ENCODE data around the gene COX19.

Gene COX19, protein sequence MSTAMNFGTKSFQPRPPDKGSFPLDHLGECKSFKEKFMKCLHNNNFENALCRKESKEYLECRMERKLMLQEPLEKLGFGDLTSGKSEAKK

DNA sequence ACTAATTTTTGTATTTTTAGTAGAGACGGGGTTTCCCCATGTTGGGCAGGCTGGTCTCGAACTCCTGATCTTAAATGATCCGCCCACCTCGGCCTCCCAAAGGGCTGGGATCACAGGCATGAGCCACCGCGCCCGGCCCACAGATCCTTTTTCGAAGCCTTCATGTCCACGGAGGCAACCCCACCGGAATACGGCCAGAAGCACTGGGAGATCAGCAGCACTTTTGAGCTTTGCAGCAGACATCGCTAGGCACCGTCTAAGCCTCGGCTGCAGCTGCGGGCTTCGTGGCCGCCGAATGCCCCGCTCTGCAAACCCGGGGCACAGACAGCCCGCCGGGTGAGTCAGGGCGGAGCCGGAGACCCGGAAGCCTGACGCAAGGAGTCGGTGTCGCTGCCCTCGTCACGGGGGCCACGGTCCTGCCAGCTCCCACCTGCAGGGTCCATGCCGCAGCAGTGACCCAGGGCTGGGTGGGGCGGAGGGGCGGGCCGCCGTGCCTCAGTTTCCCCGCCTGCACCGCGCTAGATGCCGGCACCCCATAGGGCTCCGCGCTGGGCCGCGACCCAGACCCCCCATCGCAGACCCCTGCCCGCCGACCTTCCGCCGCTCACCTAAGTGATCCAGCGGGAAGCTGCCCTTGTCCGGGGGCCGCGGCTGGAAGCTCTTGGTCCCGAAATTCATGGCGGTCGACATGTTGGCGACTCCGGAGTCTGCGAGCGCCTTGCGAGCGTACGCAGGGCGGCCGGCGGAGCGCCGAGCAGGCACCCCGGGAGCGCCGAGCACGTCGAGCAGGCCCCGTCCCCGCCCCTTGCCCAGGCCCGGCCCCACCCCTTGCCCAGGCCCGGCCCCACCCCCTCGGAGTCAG lies at the start of gene COX19:
TSS of gene COX19 (minus strand) at position 730 of the 862 bp plus-strand sequence. CDS start at position 690, 40 bp downstream.
- peak; percentile 82 for DNase-seq (ENCODE audit: low read depth, low spot score)

DNA sequence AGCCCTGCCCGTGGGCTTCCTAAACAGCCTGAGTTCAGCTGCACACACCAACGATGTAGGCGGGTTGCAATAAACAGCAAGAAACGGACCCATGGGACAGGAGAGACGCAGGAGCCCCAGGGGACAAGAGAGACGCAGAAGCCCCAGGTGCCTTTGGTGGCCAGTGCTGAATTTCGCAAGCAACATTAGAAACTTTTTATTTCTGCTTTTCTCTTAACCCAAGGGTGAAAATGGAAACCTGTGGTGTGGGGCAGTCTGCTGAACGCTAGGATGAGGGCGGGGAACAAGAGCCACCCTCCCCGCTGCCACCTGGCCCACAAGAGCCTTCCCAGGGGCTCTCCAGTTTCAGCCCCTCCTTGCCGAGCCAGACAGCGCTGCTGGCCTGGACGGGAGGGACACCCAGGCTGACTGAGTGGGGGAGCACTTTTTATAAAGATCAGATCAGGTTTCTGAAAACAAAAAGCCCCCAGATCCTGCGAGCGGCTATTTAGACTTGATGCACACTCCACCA lies 49.0 kb upstream of the COX19 start:
- DNase-seq (ENCODE audit: low read depth, low spot score), result no peak

DNA sequence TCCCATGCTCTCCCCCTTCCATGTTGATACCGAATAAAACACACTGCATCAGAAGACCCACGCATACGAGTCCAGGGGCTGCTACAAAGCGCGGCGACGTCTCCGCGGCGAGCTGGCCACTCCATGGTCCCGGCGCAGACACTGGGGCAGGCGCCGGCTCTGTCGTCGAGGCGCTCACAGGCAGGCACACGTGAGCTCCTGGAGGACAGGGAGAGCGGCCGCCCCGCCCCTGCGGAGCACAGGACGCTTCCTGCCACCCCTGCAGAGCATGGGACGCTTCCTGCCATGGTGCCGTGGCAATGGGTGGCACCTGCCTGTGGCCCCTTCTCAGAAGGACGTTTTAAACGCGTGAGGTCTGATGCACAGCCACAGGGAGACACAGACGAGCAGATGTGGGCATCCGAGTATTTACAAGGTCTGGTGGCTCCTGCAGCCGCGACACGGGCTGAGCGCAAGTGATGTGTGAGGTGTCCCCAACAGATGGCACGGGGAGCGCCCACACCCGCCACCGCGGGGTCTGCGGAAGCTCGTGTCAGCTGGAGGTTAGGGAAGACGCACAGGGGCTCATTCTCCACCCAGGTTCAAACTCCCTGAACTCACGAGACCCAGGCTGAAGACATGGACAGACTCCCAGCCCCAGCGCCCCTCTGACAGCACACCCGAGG lies 47.6 kb upstream of the COX19 start:
- no peak for DNase-seq (ENCODE audit: low read depth, low spot score)

DNA sequence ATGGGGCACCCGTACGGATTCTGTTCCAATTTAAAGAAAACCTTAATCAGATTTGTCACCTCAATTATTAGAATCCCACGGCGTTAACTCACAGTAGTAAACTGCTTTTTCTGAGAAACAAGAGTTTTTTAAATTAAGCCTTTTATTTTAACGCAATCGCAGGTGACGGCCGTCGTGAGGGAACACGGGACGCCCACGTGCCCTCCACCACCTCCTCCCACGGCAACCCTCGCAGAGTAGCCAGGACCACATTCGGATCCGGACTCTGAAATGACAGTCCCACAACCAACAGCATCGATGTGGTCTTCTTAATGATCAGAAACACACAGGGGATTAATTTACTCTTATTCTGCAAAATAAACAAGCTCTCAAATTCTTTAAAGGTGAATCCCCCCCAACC lies 47.0 kb upstream of the COX19 start:
- DNase-seq (ENCODE audit: low read depth, low spot score), result no peak

DNA sequence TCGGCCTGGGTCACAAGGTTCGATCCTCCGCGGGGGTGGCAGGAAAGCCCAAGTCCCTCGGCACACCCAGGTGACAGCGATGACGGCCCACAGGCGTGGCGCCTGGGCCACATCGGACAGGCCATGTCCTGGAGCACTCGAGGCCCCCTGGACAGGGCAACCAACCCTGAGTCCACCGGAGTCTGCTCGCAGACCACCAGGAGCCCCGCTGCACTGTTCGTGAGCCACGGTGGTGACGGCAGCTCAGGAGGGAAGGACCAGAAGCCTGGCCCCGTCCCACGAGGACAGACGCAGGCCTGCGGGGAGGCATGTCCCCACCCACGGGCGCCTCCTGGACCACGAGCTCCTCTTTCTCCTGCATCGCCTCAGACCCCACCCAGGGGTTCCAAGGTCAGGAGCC lies 46.6 kb upstream of the COX19 start:
- no peak for DNase-seq (ENCODE audit: low read depth, low spot score)

DNA sequence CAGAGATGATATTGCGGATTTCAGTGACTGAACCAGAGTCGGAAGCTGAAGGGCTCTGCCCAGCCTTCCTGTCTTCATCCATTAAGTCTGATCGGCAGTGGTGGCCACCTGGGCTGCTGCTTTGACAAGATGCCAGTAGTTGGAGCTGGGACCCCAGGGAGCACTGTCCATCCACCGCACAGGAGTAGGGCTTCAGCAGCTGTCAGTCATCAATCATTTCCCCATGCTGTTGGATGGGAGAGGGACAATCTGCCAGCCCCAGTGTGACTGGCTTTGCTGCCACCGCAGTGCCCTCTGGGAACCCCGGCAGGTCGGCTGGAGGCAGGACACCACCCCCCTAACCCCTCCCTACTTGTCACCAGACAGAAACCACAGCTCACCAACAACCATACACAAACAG lies 46.0 kb upstream of the COX19 start:
- no peak for DNase-seq (ENCODE audit: low read depth, low spot score)

DNA sequence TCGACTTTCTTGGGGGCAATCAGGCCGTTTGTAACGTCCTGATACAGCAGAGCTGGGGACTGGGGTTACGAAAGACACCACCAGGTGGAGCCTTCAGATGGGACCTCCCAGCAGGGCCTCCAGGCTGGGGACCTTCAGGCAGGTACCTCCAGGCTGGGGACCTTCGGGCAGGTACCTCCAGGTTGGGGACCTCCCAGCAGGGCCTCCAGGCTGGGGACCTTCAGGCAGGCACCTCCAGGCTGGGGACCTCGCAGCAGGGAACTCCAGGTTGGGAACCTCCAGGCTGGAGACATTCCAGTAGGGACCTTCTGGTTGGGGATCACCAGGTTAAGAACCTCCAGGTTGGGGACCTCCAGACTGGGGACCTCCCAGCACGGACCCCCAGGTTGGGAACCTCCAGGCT lies 45.5 kb upstream of the COX19 start:
- no peak for DNase-seq (ENCODE audit: low read depth, low spot score)

DNA sequence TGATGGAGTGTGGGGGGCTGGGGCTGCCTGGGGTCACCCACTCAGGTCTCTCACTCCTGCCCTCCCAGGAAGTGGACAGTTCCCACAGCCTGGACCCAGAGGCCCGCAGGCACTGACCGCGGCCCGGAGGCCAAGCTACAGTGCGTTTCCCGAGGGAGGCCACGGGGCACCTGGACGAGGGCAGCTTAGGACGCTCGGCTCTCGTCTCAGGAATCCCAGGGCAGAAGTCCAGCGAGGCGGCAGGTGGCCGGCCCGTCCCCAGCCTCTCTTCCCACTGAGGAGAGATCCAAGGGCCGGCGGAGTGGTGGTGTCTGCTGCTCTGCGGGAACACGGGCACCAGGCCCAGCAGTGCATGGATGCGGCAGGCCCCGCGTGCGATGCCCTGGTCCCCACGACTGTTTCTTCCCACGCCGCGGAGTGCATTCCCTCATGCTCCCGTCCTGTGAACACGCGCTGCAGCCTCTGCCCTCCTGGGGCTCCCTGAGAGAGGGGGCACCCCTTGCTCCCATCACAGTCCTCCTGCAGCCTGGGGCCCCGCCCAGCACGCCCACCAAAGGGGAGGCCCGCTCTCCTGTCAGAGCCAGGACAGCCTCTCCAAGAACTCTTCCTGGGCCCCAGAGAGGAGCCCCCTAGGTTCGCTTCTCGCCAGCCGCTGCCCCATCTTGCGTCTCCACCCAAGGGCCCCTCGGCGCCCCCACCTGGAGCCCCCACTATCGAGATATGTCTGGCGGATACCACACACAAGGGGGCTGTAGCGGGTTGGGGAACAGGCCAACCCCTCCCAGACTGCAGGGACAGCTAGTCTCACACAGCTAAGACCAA lies 44.7 kb upstream of the COX19 start:
- no peak for DNase-seq (ENCODE audit: low read depth, low spot score)

DNA sequence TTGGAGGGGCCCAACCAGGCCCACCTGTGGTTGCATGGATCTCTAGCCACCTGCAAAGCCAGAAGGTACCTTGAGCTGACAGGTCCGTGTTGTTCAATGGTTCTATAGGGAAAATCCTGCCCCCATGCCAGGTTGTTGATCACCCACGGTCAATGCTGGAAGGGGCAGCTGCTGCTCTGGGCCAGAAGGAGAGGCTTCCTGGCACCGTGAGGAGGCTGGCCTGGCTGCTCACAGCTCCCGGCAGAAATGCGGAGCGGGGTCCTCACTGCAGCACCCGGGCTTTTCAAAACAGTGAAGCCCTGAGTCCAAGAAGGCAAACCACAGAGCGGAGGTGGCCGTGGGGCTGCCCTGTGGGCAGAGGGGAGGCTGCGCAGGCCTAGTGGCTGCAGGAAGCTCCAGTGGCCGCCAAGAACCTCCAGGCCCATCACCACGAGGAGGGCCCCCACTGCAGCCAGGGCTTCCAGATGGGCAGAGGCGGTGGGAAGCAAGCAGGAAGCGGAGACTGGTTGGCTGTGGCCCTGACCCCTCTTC lies 44.0 kb upstream of the COX19 start:
- DNase-seq (ENCODE audit: low read depth, low spot score), result no peak

DNA sequence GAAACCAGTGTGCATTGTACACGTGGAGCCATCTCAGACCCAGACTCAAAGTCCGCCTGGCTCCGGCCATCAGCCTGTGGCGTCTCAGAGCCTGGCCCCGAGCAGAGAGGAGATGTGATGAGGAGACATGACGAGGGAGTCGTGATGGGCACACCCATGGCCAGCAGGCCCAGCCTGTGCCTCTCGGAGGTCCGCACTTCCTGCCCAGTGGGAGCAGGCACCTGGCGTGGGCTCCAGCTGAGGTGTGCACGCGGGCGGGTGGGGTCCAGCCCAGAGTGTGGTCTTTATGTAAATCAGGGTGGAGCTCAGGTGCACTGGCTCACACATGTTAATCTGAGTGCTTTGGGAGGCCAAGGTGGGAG lies 43.0 kb upstream of the COX19 start:
- no peak for DNase-seq (ENCODE audit: low read depth, low spot score)

DNA sequence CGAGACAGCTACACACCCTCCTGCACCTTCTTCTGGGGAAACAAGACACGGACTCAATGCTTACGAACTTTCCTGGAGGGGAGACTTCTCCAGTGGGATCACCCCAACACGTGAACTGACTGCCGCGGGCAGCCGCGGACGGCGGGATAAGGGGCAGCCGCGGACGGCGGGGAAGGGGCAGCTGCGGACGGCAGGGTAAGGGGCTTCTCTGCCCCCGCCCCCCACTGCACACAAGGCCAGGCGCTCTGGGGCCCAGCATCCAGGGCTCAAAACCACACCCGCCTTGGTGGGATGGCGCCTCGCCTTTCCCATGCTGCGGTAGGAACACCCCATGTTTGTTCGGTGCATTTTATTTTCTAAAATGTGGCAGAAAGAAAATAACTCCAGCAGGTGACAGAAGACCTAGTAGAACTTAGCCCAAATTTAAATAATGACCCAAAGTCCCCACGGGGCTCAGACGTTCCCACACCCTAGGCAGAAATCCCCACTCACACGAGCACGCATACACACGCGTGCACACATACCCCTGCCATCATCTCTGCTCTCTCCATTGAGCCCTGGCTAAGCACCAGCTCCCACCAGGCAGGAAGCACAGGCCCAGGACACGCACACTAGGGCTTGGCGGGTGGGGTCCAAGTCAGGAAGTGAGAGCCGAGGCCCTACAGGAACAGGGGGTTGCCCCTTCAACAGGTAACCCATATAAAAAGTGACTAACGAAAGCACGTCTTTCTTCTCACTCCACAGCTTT lies 42.4 kb upstream of the COX19 start:
- DNase-seq (ENCODE audit: low read depth, low spot score), result no peak

DNA sequence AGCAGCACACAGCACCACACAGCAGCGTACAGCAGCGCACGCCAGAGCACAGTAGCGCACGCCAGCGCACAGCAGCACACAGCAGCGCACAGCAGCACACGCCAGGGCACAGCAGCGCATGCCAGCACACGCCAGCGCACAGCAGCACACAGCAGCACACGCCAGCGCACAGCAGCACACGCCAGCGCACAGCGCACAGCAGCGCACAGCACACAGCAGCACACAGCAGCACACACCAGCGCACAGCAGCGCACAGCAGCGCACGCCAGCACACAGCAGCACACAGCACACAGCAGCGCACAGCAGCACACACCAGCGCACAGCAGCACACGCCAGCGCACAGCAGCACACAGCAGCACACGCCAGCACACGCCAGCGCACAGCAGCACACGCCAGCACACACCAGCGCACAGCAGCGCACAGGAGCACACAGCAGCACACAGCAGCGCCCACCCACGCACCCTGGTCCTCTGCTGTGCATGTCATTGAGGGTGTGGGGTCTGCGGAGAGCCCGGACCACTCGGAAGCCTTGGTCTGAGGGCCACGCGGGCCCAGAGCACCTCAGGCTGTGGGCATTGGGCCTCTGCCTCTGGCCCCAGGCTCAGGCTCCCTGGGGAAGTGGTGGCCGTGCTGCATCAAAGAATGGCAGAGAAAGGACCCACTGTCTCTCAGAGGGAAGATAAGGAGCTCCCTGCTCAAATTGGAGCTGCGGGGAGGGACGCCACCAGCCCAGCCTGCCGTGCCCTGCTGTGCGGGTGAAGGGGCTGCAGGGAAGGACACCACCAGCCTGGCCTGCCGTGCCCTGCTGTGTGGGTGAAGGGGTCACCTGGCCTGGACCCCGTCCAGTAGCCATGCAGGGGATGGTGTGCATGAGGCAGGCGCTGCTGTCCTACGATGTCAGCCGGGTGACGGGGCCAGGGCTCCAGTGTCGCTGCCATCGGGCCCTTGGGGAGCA lies 41.5 kb upstream of the COX19 start:
- DNase-seq (ENCODE audit: low read depth, low spot score), result no peak

DNA sequence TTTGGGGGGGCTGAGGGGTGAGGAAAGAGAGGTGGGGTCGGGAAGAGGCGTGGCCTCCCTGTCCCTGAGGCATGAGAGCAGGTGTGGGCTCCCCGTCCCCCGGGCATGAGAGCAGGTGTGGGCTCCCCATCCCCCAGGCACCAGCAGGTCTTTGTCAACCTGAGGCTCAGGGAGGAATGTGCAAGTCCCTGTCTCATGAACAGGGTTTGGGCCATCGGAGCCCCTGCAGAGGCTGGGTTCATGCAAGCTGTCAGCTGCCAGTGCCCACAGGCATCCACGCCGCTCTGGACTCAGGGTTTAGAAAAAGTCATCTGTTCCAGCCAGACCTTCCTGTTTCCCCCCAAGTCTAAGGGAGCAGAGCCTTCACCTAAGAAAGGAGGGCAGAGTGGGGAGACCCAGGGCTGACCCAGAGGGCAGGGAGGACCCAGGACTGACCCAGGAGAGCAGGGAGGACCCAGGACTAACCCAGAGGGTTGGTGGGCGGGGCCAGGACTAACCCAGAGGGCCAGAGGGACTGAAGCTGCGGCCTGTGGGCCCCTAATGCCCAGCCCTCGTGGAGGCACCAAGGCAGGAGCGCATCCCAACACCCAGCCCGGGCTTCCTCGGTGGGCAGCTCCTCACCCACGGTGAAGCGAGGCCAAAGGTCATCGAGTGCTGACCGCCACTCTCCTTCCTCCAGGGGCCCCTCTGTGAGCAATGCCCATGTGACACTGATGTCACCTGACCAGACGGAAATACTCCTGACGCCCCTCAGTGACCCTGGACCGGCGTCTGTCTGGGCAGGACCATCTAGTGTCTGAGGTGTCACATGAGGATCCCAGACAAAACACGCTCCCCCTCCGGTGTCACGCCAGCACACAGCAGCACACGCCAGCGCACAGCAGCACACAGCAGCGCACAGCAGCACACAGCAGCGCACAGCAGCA lies 40.1 kb upstream of the COX19 start:
- no peak for DNase-seq (ENCODE audit: low read depth, low spot score)

DNA sequence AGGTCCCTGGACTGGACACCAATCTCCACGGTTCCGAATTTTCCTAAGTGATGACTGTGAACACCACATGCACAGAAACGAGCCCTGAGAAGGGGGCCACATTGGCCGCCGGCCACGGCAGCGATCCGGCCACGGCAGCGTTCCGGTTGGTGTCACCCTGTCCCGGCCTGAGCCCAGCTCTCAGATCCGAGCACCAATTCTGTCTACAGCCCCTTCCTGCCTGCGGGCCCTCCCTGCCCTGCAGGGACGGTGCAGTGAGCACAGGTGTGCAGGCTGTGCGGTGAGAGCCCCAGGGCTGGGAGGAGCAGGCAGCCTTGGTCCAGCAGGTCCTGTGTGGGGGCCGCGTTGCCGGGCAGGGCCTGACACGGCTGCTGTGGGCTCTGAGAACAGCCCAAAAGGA lies 39.3 kb upstream of the COX19 start:
- no peak for DNase-seq (ENCODE audit: low read depth, low spot score)

DNA sequence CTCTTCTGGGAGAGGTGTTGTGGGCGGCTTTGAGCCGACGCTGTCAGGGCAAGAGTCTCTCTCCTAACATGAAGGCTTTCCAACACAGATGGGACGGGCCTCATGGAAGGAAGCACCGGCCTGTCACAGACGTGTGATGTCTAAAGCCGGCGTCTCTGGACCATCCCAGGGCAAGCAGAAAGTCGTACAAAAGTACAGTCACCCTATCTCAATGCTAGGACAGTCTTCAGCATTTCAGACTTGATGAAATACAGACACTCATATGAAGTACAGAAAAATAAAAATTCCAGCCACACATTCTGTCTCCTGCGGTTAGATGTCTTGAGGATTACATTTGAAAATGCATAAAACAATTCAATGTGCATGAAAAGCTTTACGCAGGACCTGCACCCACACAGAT lies 38.2 kb upstream of the COX19 start:
- no peak for DNase-seq (ENCODE audit: low read depth, low spot score)

DNA sequence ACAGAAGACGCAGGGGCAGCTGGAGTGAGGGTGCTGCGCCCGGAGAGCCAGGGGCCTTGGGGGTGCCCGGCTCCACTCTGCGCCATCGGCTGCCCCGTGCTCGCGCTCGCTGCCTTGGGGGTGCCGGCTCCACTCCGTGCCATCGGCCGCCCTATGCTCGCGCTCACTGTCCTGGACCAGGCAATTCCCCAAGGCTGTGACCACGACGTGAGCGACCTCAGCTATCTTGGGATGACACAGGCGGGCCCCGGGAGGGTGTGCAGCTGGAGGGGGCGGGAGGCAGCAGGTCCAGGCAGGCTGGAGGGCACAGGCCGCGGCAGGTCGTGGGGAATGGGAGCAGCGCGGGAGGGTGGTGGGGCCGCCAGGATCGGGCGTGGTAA lies 37.4 kb upstream of the COX19 start:
- no peak for DNase-seq (ENCODE audit: low read depth, low spot score)

DNA sequence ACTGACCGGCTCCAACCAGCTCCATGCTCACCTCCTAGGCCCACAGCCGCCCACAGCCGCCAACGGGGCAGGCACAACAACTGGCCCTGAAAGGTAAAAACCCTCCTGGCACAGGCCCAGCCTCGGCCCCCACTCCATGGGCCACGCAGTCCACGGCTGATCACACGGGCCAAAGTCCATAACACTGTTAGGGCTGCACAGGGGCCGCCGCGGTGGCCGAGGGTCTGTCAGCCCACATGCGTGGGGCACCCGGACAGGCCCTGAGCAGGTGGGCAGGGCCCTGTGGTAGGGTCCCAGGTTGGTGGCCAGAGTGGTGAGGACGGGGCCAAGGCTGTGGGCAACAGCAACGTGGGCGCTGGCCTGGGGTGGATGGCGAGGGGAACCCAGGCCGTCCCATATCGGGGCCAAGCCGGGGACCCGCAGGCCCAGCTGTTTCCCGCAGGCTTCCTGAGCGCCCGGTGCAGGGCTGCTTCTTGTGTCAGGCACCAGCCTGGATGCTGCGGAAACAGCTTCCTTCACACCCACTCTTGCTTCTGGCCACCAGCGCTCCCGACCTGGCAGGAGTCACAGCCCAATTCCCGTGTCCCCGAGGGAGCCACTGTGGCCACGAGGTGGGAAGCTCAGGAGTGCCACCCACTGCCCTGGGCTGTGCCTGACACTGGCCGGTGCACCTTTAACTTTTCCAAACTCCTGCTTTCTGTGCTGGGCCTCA lies 36.8 kb upstream of the COX19 start:
- no peak for DNase-seq (ENCODE audit: low read depth, low spot score)

Measured in ELF-1 (cell line).